ENCODE measurements around the gene CTSL.

The CTSL gene

DNA sequence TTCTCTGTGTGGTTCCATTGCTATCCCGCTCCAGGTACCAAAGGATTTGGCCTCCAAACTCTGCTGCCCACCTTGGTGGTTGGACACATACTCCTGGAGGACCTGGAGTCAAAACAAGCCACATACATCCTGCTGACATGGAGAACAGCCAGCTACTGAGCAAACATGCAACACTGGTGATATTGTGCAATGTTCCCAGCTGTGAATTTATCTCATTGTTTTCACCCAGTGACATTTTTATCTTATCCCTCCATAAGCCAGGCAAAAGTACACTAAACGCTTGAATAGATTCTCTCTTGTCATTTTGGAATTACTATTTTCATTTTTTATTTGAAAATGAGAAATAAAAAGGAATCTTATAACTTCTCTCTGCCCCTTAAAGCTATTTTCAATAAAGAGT is 11.1 kb upstream of the CTSL start:
- no peak for DNase-seq
- Histone ChIP-seq H3K27me3 (no peaks in the 10 kb centered on the region), H3K4me1 (no peaks in the 10 kb centered on the region; the same call in 1 of the 2 replicates), H3K4me3 (ENCODE audit: low read depth, low read length) (no peak overlapping the region), H3K36me3 (no peaks in the 10 kb centered on the region), H3K9me3 (no peaks in the 10 kb centered on the region)
- no peak for TF ChIP-seq CTCF (IDR thresholded peaks at IDR 0.05; ENCODE audit: low read depth, low read length)

DNA sequence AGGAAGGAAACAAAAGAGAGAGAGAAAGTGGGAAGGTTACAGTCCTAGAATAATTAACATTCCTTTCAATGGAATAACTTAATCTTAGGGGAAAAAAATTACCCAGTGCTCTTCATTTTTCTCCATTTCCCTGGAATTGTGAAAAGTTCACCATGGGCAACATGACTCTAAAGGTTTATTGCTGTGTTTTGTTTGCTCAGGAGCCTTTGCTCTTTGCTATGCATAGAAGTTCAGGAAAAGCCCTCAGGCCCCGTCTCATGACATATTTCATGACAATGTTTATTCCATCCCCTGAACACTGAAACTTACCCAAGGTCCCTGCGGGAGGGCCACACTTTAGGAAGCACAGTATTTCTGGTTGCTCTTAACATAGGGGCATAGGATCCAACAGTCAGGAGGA is 9.8 kb upstream of the CTSL start:
- Histone ChIP-seq H3K4me3 (ENCODE audit: low read depth, low read length) (no peak overlapping the region), H3K36me3 (no peaks in the 10 kb centered on the region), H3K9me3 (no peaks in the 10 kb centered on the region), H3K27me3 (no peaks in the 10 kb centered on the region), H3K4me1 (no peaks in the 10 kb centered on the region; the same call in 1 of the 2 replicates)
- no peak for DNase-seq
- TF ChIP-seq CTCF (IDR thresholded peaks at IDR 0.05; ENCODE audit: low read depth, low read length), result no peak

- DNase-seq, result no peak
- H3K4me1 ChIP-seq, result no peaks in the 10 kb centered on the region; the same call in 1 of the 2 replicates
- no peaks in the 10 kb centered on the region for H3K9me3 ChIP-seq
- H3K27me3 ChIP-seq, result no peaks in the 10 kb centered on the region
- no peaks in the 10 kb centered on the region for H3K36me3 ChIP-seq
- no peak overlapping the region for H3K4me3 ChIP-seq (ENCODE audit: low read depth, low read length)
- TF ChIP-seq CTCF (IDR thresholded peaks at IDR 0.05; ENCODE audit: low read depth, low read length), result no peak
These were observed 8.5 kb upstream of the CTSL start for GRCh38 chr9:87717456-87717855.

DNA sequence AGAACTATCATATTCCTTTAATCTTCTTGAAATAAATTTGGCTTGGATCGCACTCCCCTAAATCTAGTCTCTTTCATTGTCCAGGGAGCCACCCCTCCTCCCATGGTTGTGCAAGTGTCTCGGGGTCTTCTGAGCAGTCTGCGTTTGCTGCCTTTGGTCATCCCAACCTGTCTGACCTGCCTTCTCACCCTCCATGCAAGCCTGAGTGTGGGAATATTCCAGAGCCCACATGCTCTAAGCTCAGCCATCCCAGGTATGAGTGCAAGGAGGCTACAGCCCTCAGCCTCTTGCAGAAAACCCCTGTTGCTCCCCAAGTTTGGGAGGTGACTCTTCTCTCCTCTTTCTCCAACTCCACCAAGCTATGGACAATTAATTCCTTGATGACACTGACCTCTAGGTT is 7.7 kb upstream of the CTSL start:
- no peaks in the 10 kb centered on the region for H3K36me3 ChIP-seq
- no peaks in the 10 kb centered on the region; the same call in 1 of the 2 replicates for H3K4me1 ChIP-seq
- no peak for DNase-seq
- H3K4me3 ChIP-seq (ENCODE audit: low read depth, low read length), result no peak overlapping the region
- H3K27me3 ChIP-seq, result no peaks in the 10 kb centered on the region
- no peak for TF ChIP-seq CTCF (IDR thresholded peaks at IDR 0.05; ENCODE audit: low read depth, low read length)
- H3K9me3 ChIP-seq, result no peaks in the 10 kb centered on the region

DNA sequence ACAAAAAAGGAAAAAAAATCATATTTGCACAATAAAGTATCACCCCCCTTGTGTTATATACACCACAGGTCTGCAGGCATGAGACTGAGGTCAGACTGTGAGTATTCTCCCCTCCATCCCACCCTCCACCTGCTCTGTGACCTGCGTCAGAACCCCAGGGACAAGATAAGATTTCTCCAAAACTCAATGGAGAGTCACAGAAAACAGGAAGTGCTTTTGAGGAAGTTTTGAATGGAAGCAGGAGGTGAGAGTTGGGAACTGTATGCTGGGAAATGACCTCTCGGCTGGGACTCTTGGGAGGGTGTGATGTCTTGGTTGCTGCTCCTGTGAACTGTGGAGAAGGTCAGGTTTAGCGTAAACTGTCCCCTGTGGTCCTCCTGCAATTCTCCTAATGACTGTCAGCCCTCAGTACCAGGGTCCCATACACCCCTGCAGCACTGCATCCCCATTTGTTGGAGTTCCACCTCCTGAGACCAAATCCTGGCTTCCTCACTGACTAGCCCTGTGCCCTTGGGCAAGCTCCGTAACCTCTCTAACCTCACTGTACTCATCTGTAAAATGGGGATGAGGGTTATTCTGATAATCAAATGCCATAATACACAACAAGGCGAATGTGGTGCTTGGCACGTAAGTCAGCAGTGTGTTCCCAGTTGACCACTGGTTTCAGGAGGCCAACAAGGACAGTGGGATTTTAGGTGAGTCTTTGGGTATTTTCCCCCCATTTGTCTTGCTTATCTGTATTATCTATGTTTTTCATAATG is 6.9 kb upstream of the CTSL start:
- TF ChIP-seq CTCF (IDR thresholded peaks at IDR 0.05; ENCODE audit: low read depth, low read length), result no peak
- Histone ChIP-seq H3K27me3 (no peaks in the 10 kb centered on the region), H3K4me1 (no peaks in the 10 kb centered on the region; the same call in 1 of the 2 replicates), H3K9me3 (no peaks in the 10 kb centered on the region), H3K4me3 (ENCODE audit: low read depth, low read length) (no peak overlapping the region), H3K36me3 (no peaks in the 10 kb centered on the region)
- no peak for DNase-seq

DNA sequence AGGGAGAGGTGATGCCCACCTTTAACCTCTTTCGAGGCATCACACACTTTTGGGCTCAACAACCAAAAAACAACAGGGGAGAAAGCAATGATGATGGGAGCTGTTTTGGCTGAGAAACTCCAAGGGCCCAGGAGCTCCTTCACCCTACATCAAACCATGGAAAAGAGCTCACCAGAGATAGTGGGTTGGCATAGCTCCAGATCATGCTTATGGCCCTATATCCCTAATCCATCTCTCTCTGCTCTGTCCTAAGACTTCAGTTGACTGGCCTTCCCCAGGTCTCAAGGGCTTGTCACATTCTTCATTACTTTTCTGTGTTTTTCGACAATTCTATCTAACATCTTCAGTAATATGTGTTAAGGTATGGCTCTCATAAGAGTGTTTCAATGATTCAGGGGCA is 5.7 kb upstream of the CTSL start:
- DNase-seq, result no peak

More for the DNA sequence above, 5.7 kb upstream of the CTSL start:
- H3K27me3 ChIP-seq, result no peaks in the 10 kb centered on the region
- no peaks in the 10 kb centered on the region for H3K9me3 ChIP-seq
- H3K4me1 ChIP-seq, result no peaks in the 10 kb centered on the region
- no peak for TF ChIP-seq CTCF (IDR thresholded peaks at IDR 0.05; ENCODE audit: low read depth, low read length)
- H3K4me3 ChIP-seq (ENCODE audit: low read depth, low read length), result no peak overlapping the region
- H3K36me3 ChIP-seq, result no peaks in the 10 kb centered on the region

Data from BE2C (cell line).